VCaP (cell line): ENCODE results near the gene CAPN15.

ENCODE experiments used
- H3K27ac ChIP-seq: fragments of 450-650 bp; 2 replicates; pipeline ENCODE4 v1.5.1; 2017
- TF ChIP-seq, protein P1 (sequence below): fragments of 450-650 bp; conservative IDR thresholded peaks from 2 replicates; pipeline ENCODE4 v1.5.1; 2017; ENCODE audit warnings: mild to moderate bottlenecking, moderate library complexity

Gene CAPN15

GRCh38 chr16:546909-547770 is 19.6 kb downstream of the CAPN15 start:
- H3K27ac ChIP-seq, result no peak overlapping the region
- TF ChIP-seq, protein P1, sequence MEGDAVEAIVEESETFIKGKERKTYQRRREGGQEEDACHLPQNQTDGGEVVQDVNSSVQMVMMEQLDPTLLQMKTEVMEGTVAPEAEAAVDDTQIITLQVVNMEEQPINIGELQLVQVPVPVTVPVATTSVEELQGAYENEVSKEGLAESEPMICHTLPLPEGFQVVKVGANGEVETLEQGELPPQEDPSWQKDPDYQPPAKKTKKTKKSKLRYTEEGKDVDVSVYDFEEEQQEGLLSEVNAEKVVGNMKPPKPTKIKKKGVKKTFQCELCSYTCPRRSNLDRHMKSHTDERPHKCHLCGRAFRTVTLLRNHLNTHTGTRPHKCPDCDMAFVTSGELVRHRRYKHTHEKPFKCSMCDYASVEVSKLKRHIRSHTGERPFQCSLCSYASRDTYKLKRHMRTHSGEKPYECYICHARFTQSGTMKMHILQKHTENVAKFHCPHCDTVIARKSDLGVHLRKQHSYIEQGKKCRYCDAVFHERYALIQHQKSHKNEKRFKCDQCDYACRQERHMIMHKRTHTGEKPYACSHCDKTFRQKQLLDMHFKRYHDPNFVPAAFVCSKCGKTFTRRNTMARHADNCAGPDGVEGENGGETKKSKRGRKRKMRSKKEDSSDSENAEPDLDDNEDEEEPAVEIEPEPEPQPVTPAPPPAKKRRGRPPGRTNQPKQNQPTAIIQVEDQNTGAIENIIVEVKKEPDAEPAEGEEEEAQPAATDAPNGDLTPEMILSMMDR, result peak; percentile 84

DNA sequence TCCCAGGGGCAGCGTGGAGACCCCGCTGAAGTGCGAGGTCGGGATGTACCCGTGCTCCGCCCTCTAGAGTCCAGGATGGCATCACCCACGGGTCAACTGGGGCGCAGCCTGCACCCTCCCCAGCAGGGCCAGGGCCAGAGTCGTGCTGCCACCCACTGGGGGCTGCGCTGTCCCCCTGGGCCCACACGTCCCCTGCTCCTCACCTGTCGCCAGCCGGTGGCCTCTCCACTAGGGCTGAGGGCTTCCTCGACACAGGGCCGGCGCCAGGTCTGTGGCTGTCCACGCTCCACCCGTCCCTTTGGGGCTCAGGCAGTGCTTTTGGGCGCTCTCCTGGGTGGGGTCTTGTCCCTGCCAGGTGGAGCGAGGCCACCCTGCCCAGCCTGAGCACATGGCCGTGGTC is 21.1 kb downstream of the CAPN15 start:
- H3K27ac ChIP-seq, result no peak overlapping the region
- TF ChIP-seq, protein P1, result no peak

DNA sequence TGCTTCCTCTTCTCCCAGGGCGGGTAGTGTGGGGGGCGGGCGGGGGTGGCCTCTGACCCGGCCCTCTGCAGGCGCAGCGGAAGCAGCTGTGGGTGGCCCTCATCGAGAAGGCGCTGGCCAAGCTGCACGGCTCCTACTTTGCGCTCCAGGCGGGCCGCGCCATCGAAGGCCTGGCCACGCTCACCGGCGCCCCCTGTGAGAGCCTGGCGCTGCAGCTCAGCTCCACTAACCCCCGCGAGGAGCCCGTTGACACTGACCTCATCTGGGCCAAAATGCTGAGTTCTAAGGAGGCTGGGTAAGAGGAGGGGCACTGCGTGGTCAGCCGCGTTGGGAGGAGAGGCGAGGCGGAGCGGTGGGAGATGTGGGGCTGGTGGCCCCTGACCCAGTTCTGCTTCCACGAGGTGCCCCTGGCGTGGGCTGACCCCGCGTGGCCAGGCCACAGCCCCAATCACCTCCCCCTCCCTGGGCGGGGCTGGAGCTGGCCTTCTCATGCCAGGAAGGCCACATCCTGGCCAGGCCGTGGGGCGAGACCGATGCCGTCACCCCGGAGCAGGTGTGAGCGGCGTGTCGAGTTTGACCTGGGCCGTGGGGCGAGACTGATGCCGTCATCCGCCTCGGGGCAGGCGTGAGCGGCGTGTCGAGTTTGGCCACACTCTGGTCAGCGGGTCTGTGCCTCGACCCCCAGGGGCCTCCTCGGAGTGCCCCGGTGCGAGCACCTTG is 22.2 kb downstream of the CAPN15 start:
- H3K27ac ChIP-seq, result no peak overlapping the region
- TF ChIP-seq, protein P1, result no peak

DNA sequence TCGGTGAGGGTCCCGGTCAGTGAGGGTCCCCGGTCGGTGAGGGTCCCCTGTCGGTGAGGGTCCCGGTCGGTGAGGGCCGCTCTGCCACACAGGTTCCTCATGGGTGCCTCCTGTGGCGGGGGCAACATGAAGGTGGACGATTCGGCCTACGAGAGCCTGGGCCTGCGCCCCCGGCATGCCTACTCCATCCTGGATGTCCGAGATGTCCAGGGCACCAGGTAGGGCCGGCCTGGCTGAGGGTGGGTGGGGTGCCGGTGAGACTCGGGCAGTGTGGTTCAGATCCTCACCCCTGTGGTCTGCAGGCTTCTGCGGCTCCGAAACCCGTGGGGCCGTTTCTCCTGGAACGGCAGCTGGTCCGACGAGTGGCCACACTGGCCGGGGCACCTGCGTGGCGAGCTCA is 23.7 kb downstream of the CAPN15 start:
- TF ChIP-seq, protein P1, result no peak

DNA sequence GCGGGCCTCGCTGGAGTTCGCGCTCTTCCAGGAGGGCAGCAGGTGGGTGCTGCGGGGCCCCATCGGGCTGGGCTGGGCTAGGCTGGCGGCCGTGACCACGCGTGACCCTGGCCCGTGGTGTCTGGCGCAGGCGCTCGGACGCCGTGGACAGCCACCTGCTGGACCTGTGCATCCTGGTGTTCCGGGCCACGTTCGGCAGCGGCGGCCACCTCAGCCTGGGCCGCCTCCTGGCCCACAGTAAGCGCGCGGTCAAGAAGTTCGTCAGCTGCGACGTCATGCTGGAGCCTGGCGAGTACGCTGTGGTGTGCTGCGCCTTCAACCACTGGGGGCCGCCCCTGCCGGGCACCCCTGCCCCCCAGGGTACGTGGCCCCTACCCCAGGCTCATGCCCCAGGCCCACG is 24.7 kb downstream of the CAPN15 start:
- H3K27ac ChIP-seq, result no peak overlapping the region
- TF ChIP-seq, protein P1, result no peak

More for the DNA sequence above, 23.7 kb downstream of the CAPN15 start:
- no peak overlapping the region for H3K27ac ChIP-seq

GRCh38 chr16:553601-554296 is 26.2 kb downstream of the CAPN15 start:
- TF ChIP-seq, protein P1, result no peak
- H3K27ac ChIP-seq, result no peak overlapping the region

- TF ChIP-seq, protein P1, result no peak
These were observed 26.7 kb downstream of the CAPN15 start for GRCh38 chr16:554297-554621.

More at GRCh38 chr16:554297-554621, 26.7 kb downstream of the CAPN15 start:
- no peak overlapping the region for H3K27ac ChIP-seq
